GM18868 (cell line): ENCODE results near the gene GIMAP1.

Source experiments
- ATAC-seq: cut with Tn5 transposase; IDR thresholded peaks from one replicate; pipeline ENCODE4 v1.9.1; 2021; ENCODE audit warnings: mild to moderate bottlenecking, moderate library complexity; ENCODE audit not compliant: unreplicated experiment

Gene GIMAP1

DNA sequence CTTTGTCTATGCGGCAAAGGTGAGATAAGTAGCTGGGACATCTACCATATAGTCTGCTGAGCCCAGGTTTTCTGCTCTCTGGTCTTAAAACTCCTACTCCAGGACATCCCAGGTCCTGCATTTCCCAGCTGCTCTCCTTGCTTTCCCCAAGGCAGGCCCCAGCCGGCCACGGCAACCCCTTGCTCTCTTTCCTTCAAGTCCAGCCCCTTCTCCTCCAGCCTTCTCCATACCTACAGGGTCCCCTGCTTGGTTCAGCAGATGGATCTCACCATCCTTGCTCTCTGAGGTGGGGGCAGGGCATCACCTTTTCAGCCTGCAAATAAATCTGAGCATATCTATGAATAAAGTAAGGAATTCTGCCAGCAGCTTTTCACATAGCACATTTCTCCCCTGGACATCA is 29.5 kb downstream of the GIMAP1 start:
- no peak for ATAC-seq

DNA sequence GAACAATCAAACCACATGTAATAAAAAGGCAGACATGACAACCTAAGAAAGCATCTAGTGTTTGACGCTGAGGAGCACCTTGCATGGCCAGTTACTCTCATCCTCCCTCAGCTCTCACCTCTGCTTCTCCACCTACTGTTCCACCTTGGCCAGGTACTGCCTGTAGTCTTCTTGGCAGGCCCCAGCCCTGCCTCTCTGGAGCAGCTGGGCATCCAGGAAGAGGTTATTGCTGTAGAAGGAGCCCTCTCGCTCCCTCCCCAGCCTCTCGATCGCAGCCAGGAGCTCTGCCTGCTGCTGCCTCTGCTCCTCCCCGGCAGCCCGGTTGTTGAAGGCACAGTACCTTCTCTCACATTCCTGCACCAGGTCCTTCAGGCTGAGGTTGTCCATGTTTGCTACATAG is 30.5 kb downstream of the GIMAP1 start:
- ATAC-seq = no peak

DNA sequence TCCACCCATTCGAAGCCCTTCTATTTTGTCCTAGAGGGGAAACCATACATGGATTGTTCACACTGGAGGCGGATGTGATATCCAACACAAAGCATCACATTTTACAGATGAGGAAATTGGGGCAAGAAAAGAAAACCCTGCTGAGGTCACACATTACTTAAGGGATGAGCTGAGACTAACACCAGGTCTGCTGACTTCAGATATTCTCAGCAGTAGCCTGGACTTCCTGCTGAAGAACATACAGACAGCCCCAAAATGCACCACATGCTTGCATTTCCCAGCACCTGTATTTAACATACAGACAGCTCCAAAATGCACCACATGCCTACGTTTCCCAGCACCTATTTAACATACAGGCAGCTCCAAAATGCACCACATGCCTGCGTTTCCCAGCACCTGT is 32.0 kb downstream of the GIMAP1 start:
- no peak for ATAC-seq

DNA sequence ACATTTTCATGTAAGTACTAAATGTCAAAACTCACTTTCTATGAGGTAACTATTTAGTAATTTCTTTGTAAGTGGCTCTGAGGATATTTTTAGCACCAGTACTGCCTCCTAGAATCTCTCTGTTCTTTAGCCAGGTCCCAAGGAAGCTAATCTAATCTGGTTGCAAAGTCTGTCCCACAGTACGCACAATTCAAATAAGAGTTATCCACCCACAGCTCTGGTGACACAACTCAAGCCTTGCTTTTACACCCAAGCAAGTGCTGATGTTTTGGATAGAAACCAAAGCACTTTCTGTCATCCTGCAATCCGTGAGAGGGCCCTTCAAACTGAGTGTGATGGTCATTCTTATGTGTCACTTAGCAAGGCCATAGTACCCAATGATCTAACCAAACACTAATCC is 35.3 kb downstream of the GIMAP1 start:
- no peak for ATAC-seq

DNA sequence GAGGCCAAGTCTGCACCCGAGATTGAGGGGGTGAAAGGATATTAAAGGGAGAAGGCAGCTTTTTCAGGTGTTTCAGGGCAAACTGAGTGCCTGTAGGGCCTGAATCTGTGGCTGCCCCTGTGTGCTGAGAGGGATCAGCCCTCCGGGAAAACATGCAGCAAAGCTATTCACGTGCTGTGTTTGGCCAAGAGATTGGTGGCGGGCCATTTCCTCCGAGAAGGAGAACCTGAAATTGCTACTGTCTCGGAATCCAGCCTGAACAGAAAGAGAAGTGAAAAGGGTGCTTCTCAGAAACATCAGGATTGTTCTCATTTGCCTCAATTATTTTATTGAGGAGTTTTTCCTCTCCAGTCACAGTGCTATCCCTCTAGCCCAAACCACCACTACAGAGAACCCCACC is 36.8 kb downstream of the GIMAP1 start:
- no peak for ATAC-seq

DNA sequence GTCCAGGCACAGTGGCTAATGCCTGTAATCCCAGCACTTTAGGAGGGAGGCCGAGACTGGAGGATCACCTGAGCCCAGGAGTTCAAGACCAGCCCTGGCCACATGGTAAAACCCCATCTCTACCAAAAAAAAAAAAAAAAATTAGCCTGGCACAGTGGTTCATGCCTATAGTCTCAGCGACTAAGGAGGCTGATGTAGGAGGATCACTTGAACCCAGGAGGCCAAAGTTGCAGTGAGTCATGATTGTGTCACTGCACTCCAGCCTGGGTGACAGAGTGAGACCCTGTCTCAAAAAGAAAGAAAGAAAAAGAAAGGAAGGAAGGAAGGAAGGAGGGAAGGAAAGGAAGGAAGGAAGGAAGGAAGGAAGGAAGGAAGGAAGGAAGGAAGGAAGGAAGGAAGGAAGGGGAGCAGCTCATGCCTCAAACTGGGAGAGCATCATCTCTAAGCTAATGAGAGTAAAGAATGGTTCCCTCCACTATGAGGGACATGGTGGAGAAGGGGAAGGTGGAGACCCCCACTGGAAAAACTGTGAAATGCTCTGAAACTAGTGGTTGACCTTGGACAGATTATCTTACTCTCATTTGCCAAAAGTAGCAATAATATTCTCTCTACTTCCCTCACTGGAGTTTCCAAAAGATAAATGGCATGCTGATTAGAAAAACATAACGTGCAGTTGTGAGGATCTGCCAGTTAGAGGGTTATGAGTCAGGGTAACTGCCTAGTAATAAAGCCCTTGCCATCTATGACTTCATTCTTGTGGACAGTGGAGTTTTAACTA is 37.6 kb downstream of the GIMAP1 start:
- peak; percentile 59 for ATAC-seq

DNA sequence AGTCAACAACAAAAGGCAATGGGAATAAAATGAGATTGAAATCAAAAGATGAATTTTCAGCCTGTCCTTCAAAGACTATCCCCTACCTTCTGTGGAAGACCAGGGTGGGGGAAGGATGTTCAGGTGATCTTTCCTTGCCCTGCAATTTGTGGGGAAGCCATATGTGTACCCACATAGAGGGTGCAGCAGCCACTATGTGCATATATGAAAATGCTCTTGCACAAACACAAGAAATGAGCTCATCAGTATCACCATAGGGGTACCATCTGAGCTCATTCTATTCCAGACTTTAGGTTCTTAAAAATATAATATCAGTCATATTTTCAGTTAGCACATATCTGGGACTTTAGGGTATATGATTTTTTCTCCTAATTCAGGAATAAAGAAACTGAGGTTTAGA is 38.5 kb downstream of the GIMAP1 start:
- ATAC-seq = no peak

DNA sequence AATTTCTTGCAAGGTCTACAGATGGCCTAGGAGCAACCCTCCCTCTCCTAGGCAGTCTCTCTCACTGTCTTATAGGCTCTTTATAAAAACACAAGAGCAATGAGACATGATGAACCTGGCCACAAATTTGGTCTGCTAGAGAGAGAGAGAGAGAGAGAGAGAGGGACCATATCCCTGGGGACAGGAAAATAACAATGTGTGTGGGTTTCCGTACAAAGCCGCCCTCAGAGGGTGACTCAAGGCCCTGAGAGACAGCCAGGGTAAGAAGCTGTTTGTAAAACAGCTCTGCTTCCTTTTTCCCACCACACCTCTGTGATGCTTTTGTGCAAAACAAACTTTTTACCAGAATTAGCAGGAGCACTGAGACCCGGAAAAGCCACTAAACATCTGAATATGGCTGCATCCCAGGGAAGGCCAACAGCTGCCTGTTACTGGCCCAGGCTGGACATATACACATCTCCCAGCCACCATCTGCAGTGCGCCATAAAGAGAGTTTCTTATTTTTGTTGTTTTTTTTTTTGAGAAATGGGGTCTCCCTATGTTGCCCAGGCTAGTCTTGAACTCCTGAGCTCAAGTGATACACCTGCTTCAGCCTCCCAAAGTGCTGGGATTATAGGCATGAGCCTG is 39.2 kb downstream of the GIMAP1 start:
- peak; percentile 63 for ATAC-seq

DNA sequence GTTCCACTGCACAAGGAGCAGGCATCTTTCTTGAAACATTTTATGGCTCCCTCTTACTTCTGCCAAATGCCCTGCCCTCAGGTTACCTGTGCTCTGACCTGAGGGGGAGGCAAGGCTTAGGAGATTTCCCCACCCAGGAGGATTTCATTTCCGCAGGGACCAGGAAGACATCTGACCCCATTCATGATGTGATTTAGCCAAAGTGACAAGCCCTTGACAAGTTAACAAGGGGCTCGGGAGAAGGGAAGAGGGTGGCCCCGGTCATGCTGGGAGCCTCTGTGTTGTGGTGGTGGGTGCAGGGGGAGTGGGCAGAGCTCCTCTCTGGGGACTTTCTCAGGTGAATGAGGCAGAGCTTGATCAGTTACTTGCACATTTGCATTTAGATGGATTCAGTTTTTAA is 39.8 kb downstream of the GIMAP1 start:
- ATAC-seq = no peak

DNA sequence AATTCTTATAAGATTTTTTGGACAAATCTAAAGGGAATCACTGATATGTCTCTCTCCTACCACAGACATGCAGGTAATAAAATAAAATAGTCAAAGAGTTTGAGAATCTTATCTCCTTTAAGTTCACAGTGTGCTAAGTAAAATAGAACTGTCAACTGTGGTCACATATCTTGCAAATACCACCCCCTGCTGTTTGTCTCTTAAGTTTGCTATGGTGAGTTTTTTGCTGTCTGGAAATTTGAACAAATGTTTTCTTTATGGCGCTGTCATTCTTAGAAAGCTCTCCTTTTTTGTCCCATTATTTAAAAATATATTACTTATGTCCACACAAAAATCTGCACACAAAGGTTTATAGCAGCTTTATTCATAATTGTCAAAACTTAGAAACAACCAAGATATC is 40.4 kb downstream of the GIMAP1 start:
- no peak for ATAC-seq

DNA sequence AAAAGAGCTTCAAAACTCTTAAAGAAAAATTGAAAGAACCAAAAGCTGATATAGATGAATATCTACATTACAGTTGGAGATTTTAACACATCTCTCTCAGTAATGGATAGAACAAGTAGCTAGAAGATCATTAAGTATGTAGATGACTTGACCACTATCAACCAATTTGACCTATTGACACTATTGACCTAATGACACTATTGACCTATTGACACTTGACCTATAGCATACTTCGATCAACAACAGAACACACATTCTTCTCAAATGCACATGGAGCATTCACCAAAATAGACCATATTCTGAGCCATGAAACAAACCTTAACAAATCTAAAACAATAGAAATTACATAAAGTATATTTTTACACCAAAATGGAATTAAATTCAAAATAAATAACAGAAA is 43.1 kb downstream of the GIMAP1 start:
- no peak for ATAC-seq

DNA sequence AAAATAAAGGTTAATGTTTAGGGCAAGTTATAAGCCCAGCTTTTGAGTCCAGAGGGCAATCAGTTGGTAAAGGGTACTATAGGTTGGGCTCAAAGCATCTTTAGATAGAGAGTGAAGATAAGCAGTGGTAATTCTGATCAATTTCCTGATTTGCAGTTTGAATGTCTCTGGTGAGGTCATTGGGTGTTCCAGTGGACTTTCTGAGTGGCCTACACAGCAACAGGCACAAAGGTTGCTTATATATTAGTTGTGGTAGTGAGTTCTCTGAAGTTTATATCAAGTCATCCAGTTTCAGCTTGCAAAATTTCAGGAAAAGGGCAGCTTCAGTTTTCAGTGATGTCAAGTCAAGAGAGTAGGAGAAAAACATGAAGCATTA is 49.9 kb downstream of the GIMAP1 start:
- no peak for ATAC-seq

DNA sequence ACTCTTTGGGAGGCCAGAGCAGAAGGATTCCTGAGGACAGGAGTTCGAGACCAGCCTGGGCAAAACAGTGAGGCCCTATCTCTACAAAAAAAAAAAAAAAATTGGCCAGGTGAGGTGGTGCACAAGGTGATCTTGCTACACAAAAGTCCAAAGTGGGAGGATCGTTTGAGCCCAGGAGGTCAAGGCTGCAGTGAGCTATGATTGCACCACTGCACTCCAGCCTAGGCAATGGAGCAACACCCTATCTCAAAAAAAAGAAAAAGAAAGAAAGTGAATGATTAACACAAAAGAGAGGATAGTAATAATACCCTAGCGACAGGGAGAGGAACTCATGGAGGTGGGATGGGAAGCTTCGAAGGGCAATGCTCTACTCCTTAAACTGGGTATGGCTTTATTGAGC is 53.4 kb downstream of the GIMAP1 start:
- no peak for ATAC-seq
